Measurements from ENCODE around the gene PRSS27. TPM values are rescaled to one million over a fixed set of nuclear protein-coding genes. Genes with fewer than 3 reads are reported as not detected.

Gene PRSS27
- polyA plus RNA-seq, 2 donors = 500 to 620 TPM

- H3K9me3 ChIP-seq (ENCODE audit: control insufficient read depth in 2 of 2, insufficient read depth in 1 of 2, low read depth in 1 of 2, low read length in 1 of 2) = no peaks in the 10 kb centered on the region
- no peaks in the 10 kb centered on the region for H3K36me3 ChIP-seq (ENCODE audit: control insufficient read depth in 2 of 2, insufficient read depth in 2 of 2, low read length in 1 of 2)
- no peak overlapping the region for H3K27ac ChIP-seq (ENCODE audit: low read depth in 2 of 2, low read length in 1 of 2)
- no peaks in the 10 kb centered on the region for H3K27me3 ChIP-seq (ENCODE audit: control insufficient read depth in 1 of 2, insufficient read depth in 2 of 2, low read length in 2 of 2)
- H3K4me1 ChIP-seq (ENCODE audit: control insufficient read depth in 2 of 2, insufficient read depth in 2 of 2, low read length in 1 of 2) = peaks cover 0 to 4% of the 10 kb centered on the region in 2 donors
- WGBS, 2 donors = 85 to 87% methylated on average over 19 of the region's 19 CpGs
- H3K4me3 ChIP-seq (ENCODE audit: low read depth in 1 of 2, low read length in 2 of 2) = no peak overlapping the region
These were observed 23.2 kb upstream of the PRSS27 start for GRCh38 chr16:2743007-2743810.

- Histone ChIP-seq H3K27ac (ENCODE audit: low read depth in 2 of 2, low read length in 1 of 2) (no peak overlapping the region), H3K27me3 (ENCODE audit: control insufficient read depth in 1 of 2, insufficient read depth in 2 of 2, low read length in 2 of 2) (no peaks in the 10 kb centered on the region), H3K36me3 (ENCODE audit: control insufficient read depth in 2 of 2, insufficient read depth in 2 of 2, low read length in 1 of 2) (no peaks in the 10 kb centered on the region), H3K4me1 (ENCODE audit: control insufficient read depth in 2 of 2, insufficient read depth in 2 of 2, low read length in 1 of 2) (peaks cover 0 to 4% of the 10 kb centered on the region in 2 donors), H3K9me3 (ENCODE audit: control insufficient read depth in 2 of 2, insufficient read depth in 1 of 2, low read depth in 1 of 2, low read length in 1 of 2) (no peaks in the 10 kb centered on the region), H3K4me3 (ENCODE audit: low read depth in 1 of 2, low read length in 2 of 2) (no peak overlapping the region)
- 90 to 95% methylated on average over 12 of the region's 12 CpGs for WGBS, 2 donors
These were observed 22.4 kb upstream of the PRSS27 start for GRCh38 chr16:2742323-2743006.

- no peaks in the 10 kb centered on the region for H3K27me3 ChIP-seq (ENCODE audit: control insufficient read depth in 1 of 2, insufficient read depth in 2 of 2, low read length in 2 of 2)
- H3K4me1 ChIP-seq (ENCODE audit: control insufficient read depth in 2 of 2, insufficient read depth in 2 of 2, low read length in 1 of 2) = peaks cover 0 to 4% of the 10 kb centered on the region in 2 donors
- no peaks in the 10 kb centered on the region for H3K36me3 ChIP-seq (ENCODE audit: control insufficient read depth in 2 of 2, insufficient read depth in 2 of 2, low read length in 1 of 2)
- no peak overlapping the region for H3K27ac ChIP-seq (ENCODE audit: low read depth in 2 of 2, low read length in 1 of 2)
- whole genome bisulfite sequencing, 2 donors = 92 to 94% methylated on average over 4 of the region's 4 CpGs
- H3K9me3 ChIP-seq (ENCODE audit: control insufficient read depth in 2 of 2, insufficient read depth in 1 of 2, low read depth in 1 of 2, low read length in 1 of 2) = no peaks in the 10 kb centered on the region
- H3K4me3 ChIP-seq (ENCODE audit: low read depth in 1 of 2, low read length in 2 of 2) = no peak overlapping the region
These were observed 21.1 kb upstream of the PRSS27 start for GRCh38 chr16:2741168-2741567.

- H3K4me1 ChIP-seq (ENCODE audit: control insufficient read depth in 2 of 2, insufficient read depth in 2 of 2, low read length in 1 of 2) = peaks cover 0 to 4% of the 10 kb centered on the region in 2 donors
- H3K9me3 ChIP-seq (ENCODE audit: control insufficient read depth in 2 of 2, insufficient read depth in 1 of 2, low read depth in 1 of 2, low read length in 1 of 2) = no peaks in the 10 kb centered on the region
- WGBS, 2 donors = 84 to 90% methylated on average over 6 of the region's 6 CpGs
- no peak overlapping the region for H3K27ac ChIP-seq (ENCODE audit: low read depth in 2 of 2, low read length in 1 of 2)
- no peaks in the 10 kb centered on the region for H3K36me3 ChIP-seq (ENCODE audit: control insufficient read depth in 2 of 2, insufficient read depth in 2 of 2, low read length in 1 of 2)
- H3K4me3 ChIP-seq (ENCODE audit: low read depth in 1 of 2, low read length in 2 of 2) = no peak overlapping the region
- H3K27me3 ChIP-seq (ENCODE audit: control insufficient read depth in 1 of 2, insufficient read depth in 2 of 2, low read length in 2 of 2) = no peaks in the 10 kb centered on the region
These were observed 20.5 kb upstream of the PRSS27 start for GRCh38 chr16:2740476-2740875.

- Histone ChIP-seq H3K27ac (ENCODE audit: low read depth in 2 of 2, low read length in 1 of 2) (no peak overlapping the region), H3K36me3 (ENCODE audit: control insufficient read depth in 2 of 2, insufficient read depth in 2 of 2, low read length in 1 of 2) (no peaks in the 10 kb centered on the region), H3K4me3 (ENCODE audit: low read depth in 1 of 2, low read length in 2 of 2) (no peak overlapping the region), H3K4me1 (ENCODE audit: control insufficient read depth in 2 of 2, insufficient read depth in 2 of 2, low read length in 1 of 2) (peaks cover 0 to 4% of the 10 kb centered on the region in 2 donors), H3K9me3 (ENCODE audit: control insufficient read depth in 2 of 2, insufficient read depth in 1 of 2, low read depth in 1 of 2, low read length in 1 of 2) (no peaks in the 10 kb centered on the region), H3K27me3 (ENCODE audit: control insufficient read depth in 1 of 2, insufficient read depth in 2 of 2, low read length in 2 of 2) (no peaks in the 10 kb centered on the region)
- 53 to 71% methylated on average over 8 of the region's 8 CpGs for WGBS, 2 donors
These were observed 19.8 kb upstream of the PRSS27 start for GRCh38 chr16:2739625-2740430.

GRCh38 chr16:2738615-2739014, 18.6 kb upstream of the PRSS27 start:
- no peaks in the 10 kb centered on the region for H3K36me3 ChIP-seq (ENCODE audit: control insufficient read depth in 2 of 2, insufficient read depth in 2 of 2, low read length in 1 of 2)
- H3K4me3 ChIP-seq (ENCODE audit: low read depth in 1 of 2, low read length in 2 of 2) = no peak overlapping the region
- no peaks in the 10 kb centered on the region for H3K27me3 ChIP-seq (ENCODE audit: control insufficient read depth in 1 of 2, insufficient read depth in 2 of 2, low read length in 2 of 2)
- no peak overlapping the region for H3K27ac ChIP-seq (ENCODE audit: low read depth in 2 of 2, low read length in 1 of 2)
- no peaks in the 10 kb centered on the region for H3K9me3 ChIP-seq (ENCODE audit: control insufficient read depth in 2 of 2, insufficient read depth in 1 of 2, low read depth in 1 of 2, low read length in 1 of 2)
- peaks cover 0 to 4% of the 10 kb centered on the region in 2 donors for H3K4me1 ChIP-seq (ENCODE audit: control insufficient read depth in 2 of 2, insufficient read depth in 2 of 2, low read length in 1 of 2)
- 72% methylated on average over 5 of the region's 5 CpGs for WGBS, 2 donors

- no peaks in the 10 kb centered on the region for H3K9me3 ChIP-seq (ENCODE audit: control insufficient read depth in 2 of 2, insufficient read depth in 1 of 2, low read depth in 1 of 2, low read length in 1 of 2)
- peaks cover 0 to 4% of the 10 kb centered on the region in 2 donors for H3K4me1 ChIP-seq (ENCODE audit: control insufficient read depth in 2 of 2, insufficient read depth in 2 of 2, low read length in 1 of 2)
- H3K27me3 ChIP-seq (ENCODE audit: control insufficient read depth in 1 of 2, insufficient read depth in 2 of 2, low read length in 2 of 2) = no peaks in the 10 kb centered on the region
- 70 to 83% methylated on average over 7 of the region's 7 CpGs for WGBS, 2 donors
- no peak overlapping the region for H3K4me3 ChIP-seq (ENCODE audit: low read depth in 1 of 2, low read length in 2 of 2)
- H3K27ac ChIP-seq (ENCODE audit: low read depth in 2 of 2, low read length in 1 of 2) = no peak overlapping the region
- H3K36me3 ChIP-seq (ENCODE audit: control insufficient read depth in 2 of 2, insufficient read depth in 2 of 2, low read length in 1 of 2) = no peaks in the 10 kb centered on the region
These were observed 17.9 kb upstream of the PRSS27 start for GRCh38 chr16:2737895-2738418.

- no peak overlapping the region for H3K27ac ChIP-seq (ENCODE audit: low read depth in 2 of 2, low read length in 1 of 2)
- WGBS, 2 donors = 80 to 86% methylated on average over 5 of the region's 5 CpGs
- no peaks in the 10 kb centered on the region for H3K9me3 ChIP-seq (ENCODE audit: control insufficient read depth in 2 of 2, insufficient read depth in 1 of 2, low read depth in 1 of 2, low read length in 1 of 2)
- no peaks in the 10 kb centered on the region for H3K27me3 ChIP-seq (ENCODE audit: control insufficient read depth in 1 of 2, insufficient read depth in 2 of 2, low read length in 2 of 2)
- peaks cover 0 to 4% of the 10 kb centered on the region in 2 donors for H3K4me1 ChIP-seq (ENCODE audit: control insufficient read depth in 2 of 2, insufficient read depth in 2 of 2, low read length in 1 of 2)
- H3K4me3 ChIP-seq (ENCODE audit: low read depth in 1 of 2, low read length in 2 of 2) = no peak overlapping the region
- no peaks in the 10 kb centered on the region for H3K36me3 ChIP-seq (ENCODE audit: control insufficient read depth in 2 of 2, insufficient read depth in 2 of 2, low read length in 1 of 2)
These were observed 17.2 kb upstream of the PRSS27 start for GRCh38 chr16:2737238-2737605.

GRCh38 chr16:2736476-2737237, 16.6 kb upstream of the PRSS27 start:
- H3K27ac ChIP-seq (ENCODE audit: low read depth in 2 of 2, low read length in 1 of 2) = no peak overlapping the region
- no peak overlapping the region for H3K4me3 ChIP-seq (ENCODE audit: low read depth in 1 of 2, low read length in 2 of 2)
- H3K9me3 ChIP-seq (ENCODE audit: control insufficient read depth in 2 of 2, insufficient read depth in 1 of 2, low read depth in 1 of 2, low read length in 1 of 2) = no peaks in the 10 kb centered on the region
- no peaks in the 10 kb centered on the region for H3K27me3 ChIP-seq (ENCODE audit: control insufficient read depth in 1 of 2, insufficient read depth in 2 of 2, low read length in 2 of 2)
- H3K36me3 ChIP-seq (ENCODE audit: control insufficient read depth in 2 of 2, insufficient read depth in 2 of 2, low read length in 1 of 2) = no peaks in the 10 kb centered on the region
- peaks cover 0 to 4% of the 10 kb centered on the region in 2 donors for H3K4me1 ChIP-seq (ENCODE audit: control insufficient read depth in 2 of 2, insufficient read depth in 2 of 2, low read length in 1 of 2)
- 92 to 93% methylated on average over 11 of the region's 11 CpGs for WGBS, 2 donors
